Astrocyte of the spinal cord (primary cell): ENCODE data around the gene LHPP.
A peak's percentile ranks its signal among the peaks of the same experiment; 100 is the strongest.

Source experiments
- DNase-seq: peaks from one replicate; pipeline ENCODE4 v3.0.0; 2011; ENCODE audit warnings: low read depth, low spot score
- H3K4me3 ChIP-seq: 2 replicates; pipeline ENCODE4 v1.5.1; 2011; ENCODE audit warnings: low read depth, mild to moderate bottlenecking, low read length, moderate library complexity
- in situ Hi-C: cut with HindIII; loops from 2 replicates; pipeline ENCODE4 v1.10.0; 2017; ENCODE audit warnings: low sequenced_read_pairs
- TF ChIP-seq, protein P1 (sequence below): IDR thresholded peaks from 2 replicates; pipeline ENCODE4 v1.5.1; 2012; ENCODE audit warnings: low read depth, mild to moderate bottlenecking, low read length, inconsistent platforms

The LHPP gene

DNA sequence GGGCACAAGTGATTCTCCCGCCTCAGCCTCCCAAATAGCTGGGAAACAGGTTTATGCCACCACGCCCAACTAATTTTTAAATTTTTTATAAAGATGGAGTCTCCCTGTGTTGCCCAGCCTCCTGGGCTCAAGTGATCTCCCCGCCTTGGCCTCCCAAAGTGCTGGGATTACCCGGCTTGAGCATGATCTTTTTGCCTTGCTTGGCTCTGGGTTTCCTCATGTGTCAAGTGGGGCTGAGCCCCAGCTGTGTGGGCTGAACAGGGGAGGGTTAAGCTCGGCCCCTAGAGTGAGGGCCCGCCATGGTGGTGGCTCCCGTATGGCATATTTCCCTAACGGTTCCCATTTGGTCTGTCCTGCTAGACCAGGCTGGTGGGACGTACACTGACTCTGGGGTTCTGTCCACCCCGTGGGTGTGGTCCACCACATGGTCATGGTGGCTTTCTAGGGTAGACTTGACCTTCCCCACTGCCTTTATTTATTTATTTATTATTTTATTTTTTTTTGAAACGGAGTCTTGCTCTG is 66.3 kb downstream of the LHPP start:
- no peak overlapping the region for H3K4me3 ChIP-seq
- TF ChIP-seq, protein P1, sequence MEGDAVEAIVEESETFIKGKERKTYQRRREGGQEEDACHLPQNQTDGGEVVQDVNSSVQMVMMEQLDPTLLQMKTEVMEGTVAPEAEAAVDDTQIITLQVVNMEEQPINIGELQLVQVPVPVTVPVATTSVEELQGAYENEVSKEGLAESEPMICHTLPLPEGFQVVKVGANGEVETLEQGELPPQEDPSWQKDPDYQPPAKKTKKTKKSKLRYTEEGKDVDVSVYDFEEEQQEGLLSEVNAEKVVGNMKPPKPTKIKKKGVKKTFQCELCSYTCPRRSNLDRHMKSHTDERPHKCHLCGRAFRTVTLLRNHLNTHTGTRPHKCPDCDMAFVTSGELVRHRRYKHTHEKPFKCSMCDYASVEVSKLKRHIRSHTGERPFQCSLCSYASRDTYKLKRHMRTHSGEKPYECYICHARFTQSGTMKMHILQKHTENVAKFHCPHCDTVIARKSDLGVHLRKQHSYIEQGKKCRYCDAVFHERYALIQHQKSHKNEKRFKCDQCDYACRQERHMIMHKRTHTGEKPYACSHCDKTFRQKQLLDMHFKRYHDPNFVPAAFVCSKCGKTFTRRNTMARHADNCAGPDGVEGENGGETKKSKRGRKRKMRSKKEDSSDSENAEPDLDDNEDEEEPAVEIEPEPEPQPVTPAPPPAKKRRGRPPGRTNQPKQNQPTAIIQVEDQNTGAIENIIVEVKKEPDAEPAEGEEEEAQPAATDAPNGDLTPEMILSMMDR, result no peak
- no peak for DNase-seq
- in situ Hi-C loops, result no loop called here

DNA sequence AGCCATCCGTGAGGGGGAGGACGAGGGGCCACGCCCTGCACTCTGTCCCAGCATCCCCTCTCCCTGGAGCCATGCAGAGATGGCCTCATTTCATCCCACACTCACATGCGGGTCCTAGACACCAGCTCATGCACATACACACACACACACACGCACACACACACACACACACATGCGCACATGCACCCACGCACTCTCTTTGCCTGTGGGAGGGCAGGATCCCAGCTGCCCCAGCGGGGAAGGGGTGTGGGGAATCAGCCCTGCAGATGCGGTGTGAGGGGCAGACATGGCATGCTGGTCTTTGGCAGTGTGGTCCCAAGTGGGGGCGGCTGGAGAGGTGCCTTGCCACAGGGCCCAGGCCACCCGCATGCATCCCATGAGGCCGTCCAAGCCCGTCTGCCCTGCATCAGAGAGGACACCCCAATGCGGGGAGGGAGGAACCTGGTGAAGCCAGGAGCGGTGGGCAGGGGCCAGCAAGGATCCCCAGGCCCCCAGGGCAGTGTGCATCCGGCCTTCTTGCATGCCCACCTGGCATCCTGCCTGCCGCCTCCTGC is 68.1 kb downstream of the LHPP start:
- TF ChIP-seq, protein P1, result no peak

DNA sequence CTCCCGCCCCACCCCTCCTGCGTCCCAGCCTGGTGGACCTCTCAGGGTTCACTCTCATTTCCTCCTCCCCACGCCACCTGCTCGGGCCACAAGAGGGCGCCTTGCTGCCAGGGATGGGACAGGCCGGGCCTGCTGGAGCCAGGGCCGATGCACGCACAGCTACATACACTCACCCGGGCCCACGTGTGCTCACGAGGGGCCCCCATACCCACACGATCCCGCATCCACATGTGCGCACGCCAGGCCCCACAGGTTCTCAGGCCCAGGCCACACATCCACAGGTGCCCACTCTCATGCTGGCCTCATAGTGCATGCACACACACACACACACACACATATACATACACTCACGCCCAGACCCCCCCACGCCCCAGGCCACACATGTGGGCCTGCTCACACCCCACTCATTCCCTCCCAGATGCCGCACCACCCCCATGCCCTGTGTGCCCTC is 68.6 kb downstream of the LHPP start:
- TF ChIP-seq, protein P1, result peak; percentile 96
- in situ Hi-C loops, result no loop called here
- DNase-seq, result peak; percentile 75
- no peak overlapping the region for H3K4me3 ChIP-seq

More for the DNA sequence above, 68.1 kb downstream of the LHPP start:
- in situ Hi-C loops, result no loop called here
- H3K4me3 ChIP-seq, result no peak overlapping the region
- DNase-seq, result no peak

DNA sequence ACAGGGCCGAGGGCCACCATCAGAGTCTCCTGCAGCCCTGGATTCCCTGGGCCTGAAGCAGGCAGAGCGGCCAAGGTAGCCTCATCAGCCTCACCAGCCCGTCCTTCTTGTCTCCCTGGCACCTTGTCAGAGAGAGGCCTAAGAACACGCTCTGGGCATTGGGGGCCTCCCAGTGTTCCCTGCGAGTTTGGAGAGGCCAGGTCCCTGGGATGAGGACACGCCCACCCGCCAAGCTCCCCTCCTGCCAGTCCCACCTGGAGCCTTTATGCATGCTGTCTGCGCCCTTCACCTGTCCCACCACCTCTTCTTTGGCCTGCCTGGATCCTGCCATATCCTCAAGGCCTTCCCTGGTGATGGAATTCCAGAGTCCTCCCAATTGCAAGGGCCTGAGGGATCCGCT is 69.2 kb downstream of the LHPP start:
- H3K4me3 ChIP-seq, result no peak overlapping the region
- no peak for DNase-seq
- TF ChIP-seq, protein P1, result no peak
- in situ Hi-C loops, result no loop called here

DNA sequence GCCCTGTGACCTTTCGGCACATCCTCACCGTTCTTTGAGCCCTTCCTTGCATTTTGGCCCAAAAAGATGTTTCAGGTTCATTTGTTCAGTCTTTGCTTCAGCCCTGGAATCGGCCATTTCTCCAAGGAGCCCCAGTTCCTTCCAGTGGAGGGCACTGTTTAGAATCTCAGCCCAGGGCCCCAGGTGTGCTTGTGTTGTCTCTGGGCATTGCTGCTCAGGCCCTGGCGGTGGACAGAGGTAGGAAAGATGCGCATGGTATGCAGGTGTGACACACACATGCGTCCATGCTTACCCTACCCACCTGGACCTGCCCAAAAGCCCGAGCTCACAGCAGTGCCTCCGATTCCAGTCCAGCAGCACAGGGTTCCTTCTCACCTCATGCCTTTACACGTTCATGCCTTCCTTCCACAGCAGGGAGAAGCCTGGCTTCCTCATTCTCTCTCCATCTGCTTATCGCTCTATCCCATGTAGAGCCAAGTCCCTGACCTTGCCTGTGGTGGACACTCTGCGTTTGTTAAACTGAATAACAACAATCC is 70.6 kb downstream of the LHPP start:
- H3K4me3 ChIP-seq, result no peak overlapping the region

DNA sequence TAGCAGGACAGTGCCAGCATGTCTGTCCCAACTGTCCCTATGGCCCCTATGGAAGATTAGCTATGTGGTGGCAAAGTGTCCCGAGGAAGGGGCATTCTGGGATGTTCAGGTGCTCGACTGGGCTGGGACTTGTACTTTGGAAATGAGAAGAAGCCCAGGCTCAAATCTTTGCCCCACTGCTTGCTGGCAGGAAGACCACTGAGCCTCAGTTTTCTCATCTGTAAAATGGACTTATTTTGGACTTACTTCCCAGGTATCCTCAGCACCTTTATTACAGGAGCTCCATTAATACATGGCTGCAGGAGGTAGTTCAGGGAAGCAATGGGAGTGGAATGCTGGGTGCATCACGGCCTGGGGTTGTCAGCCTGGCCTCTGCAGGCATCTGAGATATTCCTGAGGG is 71.2 kb downstream of the LHPP start:
- H3K4me3 ChIP-seq, result no peak overlapping the region
- TF ChIP-seq, protein P1, result no peak
- in situ Hi-C loops, result no loop called here
- DNase-seq, result no peak

More for the DNA sequence above, 70.6 kb downstream of the LHPP start:
- in situ Hi-C loops, result no loop called here
- TF ChIP-seq, protein P1, result peak; percentile 41
- DNase-seq, result no peak
